Regular cardiac myocyte (primary cell): ENCODE results near the gene ITIH6. TPM values are rescaled to one million over a fixed set of nuclear protein-coding genes. Genes with fewer than 3 reads are reported as not detected.

Experiments
- total RNA-seq: library from RNA; depleted of rRNA; stranded (reverse); fragments of >200 nt; gene quantifications from 2 replicates; pipeline ENCODE4 v1.2.3, GENCODE V29; 2014

ITIH6 gene, protein sequence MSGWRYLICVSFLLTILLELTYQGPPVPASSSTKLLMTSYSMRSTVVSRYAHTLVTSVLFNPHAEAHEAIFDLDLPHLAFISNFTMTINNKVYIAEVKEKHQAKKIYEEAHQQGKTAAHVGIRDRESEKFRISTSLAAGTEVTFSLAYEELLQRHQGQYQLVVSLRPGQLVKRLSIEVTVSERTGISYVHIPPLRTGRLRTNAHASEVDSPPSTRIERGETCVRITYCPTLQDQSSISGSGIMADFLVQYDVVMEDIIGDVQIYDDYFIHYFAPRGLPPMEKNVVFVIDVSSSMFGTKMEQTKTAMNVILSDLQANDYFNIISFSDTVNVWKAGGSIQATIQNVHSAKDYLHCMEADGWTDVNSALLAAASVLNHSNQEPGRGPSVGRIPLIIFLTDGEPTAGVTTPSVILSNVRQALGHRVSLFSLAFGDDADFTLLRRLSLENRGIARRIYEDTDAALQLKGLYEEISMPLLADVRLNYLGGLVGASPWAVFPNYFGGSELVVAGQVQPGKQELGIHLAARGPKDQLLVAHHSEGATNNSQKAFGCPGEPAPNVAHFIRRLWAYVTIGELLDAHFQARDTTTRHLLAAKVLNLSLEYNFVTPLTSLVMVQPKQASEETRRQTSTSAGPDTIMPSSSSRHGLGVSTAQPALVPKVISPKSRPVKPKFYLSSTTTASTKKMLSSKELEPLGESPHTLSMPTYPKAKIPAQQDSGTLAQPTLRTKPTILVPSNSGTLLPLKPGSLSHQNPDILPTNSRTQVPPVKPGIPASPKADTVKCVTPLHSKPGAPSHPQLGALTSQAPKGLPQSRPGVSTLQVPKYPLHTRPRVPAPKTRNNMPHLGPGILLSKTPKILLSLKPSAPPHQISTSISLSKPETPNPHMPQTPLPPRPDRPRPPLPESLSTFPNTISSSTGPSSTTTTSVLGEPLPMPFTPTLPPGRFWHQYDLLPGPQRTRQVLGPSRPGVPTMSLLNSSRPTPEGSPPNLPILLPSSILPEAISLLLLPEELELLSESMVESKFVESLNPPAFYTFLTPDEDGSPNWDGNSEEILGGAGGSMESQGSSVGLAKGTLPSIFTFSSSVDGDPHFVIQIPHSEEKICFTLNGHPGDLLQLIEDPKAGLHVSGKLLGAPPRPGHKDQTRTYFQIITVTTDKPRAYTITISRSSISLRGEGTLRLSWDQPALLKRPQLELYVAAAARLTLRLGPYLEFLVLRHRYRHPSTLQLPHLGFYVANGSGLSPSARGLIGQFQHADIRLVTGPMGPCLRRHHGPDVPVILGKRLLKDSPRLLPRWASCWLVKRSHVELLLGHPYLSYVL
- total RNA-seq: not detected in 2 replicates

DNA sequence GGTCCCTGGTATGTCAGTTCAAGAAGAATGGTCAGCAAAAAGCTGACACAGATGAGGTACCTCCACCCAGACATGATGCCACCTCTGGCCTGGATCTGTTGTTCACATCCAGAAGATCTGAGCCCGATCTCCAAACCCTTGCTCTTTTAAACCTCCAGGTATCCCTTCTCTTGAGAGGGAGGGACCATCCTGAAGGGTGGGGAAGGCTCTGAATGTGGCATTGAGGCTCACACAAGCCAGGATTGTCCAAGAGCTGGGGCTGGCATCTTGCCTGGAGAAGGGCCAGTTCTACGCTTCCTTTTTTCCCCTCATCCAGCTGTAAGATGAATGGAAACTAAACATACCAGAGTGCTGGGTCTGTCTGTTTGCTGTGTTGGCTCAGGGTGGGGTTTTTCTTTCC is at the start of gene ITIH6:
ITIH6 (minus strand) TSS at position 119 of the 400 bp plus-strand sequence; CDS start at position 74, 45 bp downstream.

DNA sequence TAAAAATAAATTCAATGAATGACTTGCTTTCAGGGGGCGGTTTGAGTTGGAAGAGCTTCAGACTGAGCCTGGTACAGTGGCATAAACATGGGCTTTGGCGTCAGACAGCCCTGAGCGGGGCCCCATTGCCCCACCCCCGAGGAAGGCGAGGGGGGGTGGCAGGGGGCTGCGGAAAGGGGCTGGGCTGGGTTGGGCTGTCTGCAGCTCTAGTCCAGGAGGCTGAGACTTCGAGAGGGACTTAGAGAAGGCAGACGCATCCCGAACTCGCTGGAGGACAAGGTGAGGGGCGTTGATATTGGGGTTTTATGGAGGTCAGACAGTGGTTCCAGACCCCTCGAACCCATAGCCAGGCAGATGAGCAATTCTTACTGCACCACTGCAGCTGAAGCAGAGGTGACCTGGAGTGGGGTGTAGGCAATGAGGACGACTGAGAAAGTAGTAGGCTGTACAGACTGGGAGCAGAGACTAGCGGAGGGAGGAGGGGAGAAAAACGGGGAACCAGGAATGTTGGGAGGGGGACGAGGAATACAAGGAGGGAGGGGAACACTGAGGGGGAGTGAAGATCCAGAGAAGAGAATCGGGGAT is 9.6 kb upstream of the ITIH6 start, which contains the start of gene MAGED2:
MAGED2 (plus strand) TSS at position 222 of the 585 bp plus-strand sequence. CDS start 1,587 bp downstream, outside the sequence.

Other genes with a start within 250 kb of the ITIH6 start
- gene MAGED2, start 9.5 kb upstream of the ITIH6 start, total RNA-seq: 249 and 258 TPM in 2 replicates
- 10.2 and 20.9 TPM in 2 replicates for gene TRO, start 122.6 kb upstream of the ITIH6 start, total RNA-seq
- gene PFKFB1, start 195.9 kb upstream of the ITIH6 start, total RNA-seq: 0.19 TPM in 1 of 2 replicates, not detected in the other
- 4.5 and 9.0 TPM in 2 replicates for gene APEX2, start 202.1 kb upstream of the ITIH6 start, total RNA-seq
- gene ALAS2, start 232.7 kb upstream of the ITIH6 start, total RNA-seq: not detected in 2 replicates